AG04450 (cell line): ENCODE data around the gene WASL. TPM values are rescaled to one million over a fixed set of nuclear protein-coding genes. Genes with fewer than 3 reads are reported as not detected.
"Not testable (repeated sequence)": the region's sequence is repeated elsewhere in the genome, so short reads cannot be mapped to it uniquely, and the experiment has no call there.

ENCODE experiments used
- CTCF ChIA-PET: fragments of 300-600, 350-600 bp; formaldehyde crosslinking; extraction: SDS; loops from one replicate; lab custom pipeline; 2022; ENCODE audit warnings: antibody characterized with exemption, inconsistent platforms; lab: Charles Lee
- POLR2A ChIA-PET: fragments of 350-600 bp; formaldehyde crosslinking; extraction: SDS; loops from one replicate; lab custom pipeline; 2021; ENCODE audit warnings: antibody characterized with exemption, inconsistent platforms; lab: Yijun Ruan, JAX
- DNase-seq: peaks from one replicate; pipeline ENCODE4 v3.0.0-alpha.2; 2011; ENCODE audit warnings: low read depth, low spot score
- H3K27ac ChIP-seq: one replicate; pipeline ENCODE4 v1.5.1; 2012; ENCODE audit warnings: low read depth, low read length, control low read depth
- H3K27me3 ChIP-seq: one replicate; pipeline ENCODE4 v1.6.0; 2012; ENCODE audit warnings: low read length; ENCODE audit not compliant: control insufficient read depth, insufficient read depth
- H3K4me3 ChIP-seq: 2 replicates; pipeline ENCODE4 v1.5.1; 2011; ENCODE audit warnings: mild to moderate bottlenecking, low read depth, low read length, control low read depth
- H3K9me3 ChIP-seq: 2 replicates; pipeline ENCODE4 v1.5.1; 2012; ENCODE audit warnings: low read length; ENCODE audit not compliant: control insufficient read depth, insufficient read depth
- polyA plus RNA-seq: library from polyadenylated mRNA; depleted of rRNA; stranded (reverse); fragments of >200 nt; gene quantifications from 2 replicates; pipeline ENCODE4 v1.2.3, GENCODE V29; 2011
- TF ChIP-seq, protein P1 (sequence below): IDR thresholded peaks from 2 replicates; pipeline ENCODE4 v1.5.1; 2011; ENCODE audit warnings: low read depth, low read length, control low read depth, inconsistent platforms

WASL gene
- polyA plus RNA-seq, 1 experiment, result 11.9 TPM

DNA sequence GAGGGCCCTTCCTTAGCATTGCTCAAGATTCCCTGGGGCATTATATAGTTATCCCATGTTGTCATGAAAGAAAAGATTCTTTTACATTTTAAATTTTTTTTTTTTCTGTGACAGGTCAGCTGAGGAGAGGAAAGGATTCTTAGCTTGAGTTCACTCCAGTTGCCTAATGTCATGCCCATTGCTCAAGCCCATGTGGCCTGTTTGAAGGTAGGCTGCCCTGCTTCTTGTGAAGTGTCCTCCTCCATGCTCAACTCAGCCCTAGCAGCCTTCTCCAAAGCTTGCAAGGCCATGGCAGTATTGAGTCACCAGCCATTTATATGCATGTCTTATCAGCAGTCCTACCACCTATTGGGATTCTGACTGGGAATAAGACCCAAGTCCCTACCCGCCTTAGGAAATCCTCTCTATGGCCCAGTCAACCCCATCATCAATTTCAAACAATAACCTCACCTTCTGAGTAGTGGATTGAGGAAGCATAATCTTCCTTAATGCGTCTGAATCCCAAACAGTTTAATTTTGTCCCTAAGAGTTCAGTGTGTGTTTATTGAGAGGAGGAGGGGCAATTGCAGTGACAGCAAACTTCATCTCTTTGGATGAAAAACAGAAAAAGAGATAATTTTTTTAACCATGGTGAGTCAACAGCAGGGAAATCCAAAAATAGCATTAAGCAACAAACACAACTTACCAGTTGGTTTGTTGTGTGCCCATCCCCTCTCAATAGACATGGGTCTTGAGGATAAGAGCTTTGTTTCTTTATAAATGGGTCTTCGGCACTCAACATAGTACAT lies 38.6 kb upstream of the WASL start:
- CTCF ChIA-PET, result interaction anchor here (2.9 kb wide), 1 partner anchor 10 kb away, joined by 11 read pairs; no protein-coding TSS in a partner anchor
- Histone ChIP-seq H3K4me3 (no peak overlapping the region), H3K27me3 (no peaks in the 10 kb centered on the region), H3K9me3 (no peaks in the 10 kb centered on the region), H3K27ac (no peak overlapping the region)
- no peak for DNase-seq
- POLR2A ChIA-PET, result no interaction called here
- TF ChIP-seq, protein P1, sequence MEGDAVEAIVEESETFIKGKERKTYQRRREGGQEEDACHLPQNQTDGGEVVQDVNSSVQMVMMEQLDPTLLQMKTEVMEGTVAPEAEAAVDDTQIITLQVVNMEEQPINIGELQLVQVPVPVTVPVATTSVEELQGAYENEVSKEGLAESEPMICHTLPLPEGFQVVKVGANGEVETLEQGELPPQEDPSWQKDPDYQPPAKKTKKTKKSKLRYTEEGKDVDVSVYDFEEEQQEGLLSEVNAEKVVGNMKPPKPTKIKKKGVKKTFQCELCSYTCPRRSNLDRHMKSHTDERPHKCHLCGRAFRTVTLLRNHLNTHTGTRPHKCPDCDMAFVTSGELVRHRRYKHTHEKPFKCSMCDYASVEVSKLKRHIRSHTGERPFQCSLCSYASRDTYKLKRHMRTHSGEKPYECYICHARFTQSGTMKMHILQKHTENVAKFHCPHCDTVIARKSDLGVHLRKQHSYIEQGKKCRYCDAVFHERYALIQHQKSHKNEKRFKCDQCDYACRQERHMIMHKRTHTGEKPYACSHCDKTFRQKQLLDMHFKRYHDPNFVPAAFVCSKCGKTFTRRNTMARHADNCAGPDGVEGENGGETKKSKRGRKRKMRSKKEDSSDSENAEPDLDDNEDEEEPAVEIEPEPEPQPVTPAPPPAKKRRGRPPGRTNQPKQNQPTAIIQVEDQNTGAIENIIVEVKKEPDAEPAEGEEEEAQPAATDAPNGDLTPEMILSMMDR, result no peak

DNA sequence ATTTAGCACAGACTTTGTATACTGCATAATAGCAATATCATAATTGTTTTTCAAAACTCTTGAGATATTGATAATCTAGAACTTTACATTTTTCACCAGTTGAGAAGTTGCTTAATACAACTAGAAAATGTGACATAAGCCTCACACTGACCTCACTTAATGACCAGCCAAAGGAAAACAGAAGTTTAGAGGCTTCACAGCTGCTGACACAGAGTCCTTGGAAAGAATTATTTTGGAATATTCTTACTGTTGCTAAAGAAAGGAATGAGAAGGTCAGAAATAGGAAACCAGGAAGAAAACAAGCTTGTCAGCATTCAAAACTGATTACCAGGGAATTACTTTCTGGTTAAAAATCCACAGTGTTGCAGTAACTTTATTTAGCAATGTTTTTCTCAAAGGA lies 35.5 kb upstream of the WASL start:
- no peak for DNase-seq
- POLR2A ChIA-PET, result no interaction called here
- TF ChIP-seq, protein P1, result no peak

DNA sequence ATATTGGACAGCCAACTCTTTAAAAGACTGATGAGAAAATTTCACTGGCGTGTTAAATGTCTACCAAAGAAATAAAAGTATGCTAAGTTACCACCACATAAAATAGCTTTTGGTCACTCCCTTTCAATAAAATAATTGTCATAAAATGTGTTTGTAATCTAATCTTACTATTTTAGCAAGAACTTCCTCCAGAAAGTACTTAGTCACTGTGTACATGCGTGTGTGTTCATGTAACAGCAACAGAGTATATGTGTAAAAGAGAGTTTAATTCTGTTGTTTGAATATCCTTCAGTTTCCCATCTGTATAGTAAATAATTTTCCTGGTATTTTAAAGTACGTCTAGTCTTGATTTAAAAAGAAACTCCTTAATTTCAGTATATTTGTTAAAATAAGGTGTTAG lies 35.0 kb upstream of the WASL start:
- POLR2A ChIA-PET, result no interaction called here
- Histone ChIP-seq H3K27me3 (no peaks in the 10 kb centered on the region), H3K4me3 (no peak overlapping the region), H3K27ac (no peak overlapping the region), H3K9me3 (no peaks in the 10 kb centered on the region)
- CTCF ChIA-PET, result no interaction called here
- no peak for DNase-seq
- TF ChIP-seq, protein P1, result no peak

More for the DNA sequence above, 35.5 kb upstream of the WASL start:
- no peak overlapping the region for H3K27ac ChIP-seq
- H3K9me3 ChIP-seq, result no peaks in the 10 kb centered on the region
- CTCF ChIA-PET, result interaction anchor here (1.0 kb wide), 1 partner anchor 81 kb away, joined by 4 read pairs; no protein-coding TSS in a partner anchor
- no peaks in the 10 kb centered on the region for H3K27me3 ChIP-seq
- H3K4me3 ChIP-seq, result no peak overlapping the region

DNA sequence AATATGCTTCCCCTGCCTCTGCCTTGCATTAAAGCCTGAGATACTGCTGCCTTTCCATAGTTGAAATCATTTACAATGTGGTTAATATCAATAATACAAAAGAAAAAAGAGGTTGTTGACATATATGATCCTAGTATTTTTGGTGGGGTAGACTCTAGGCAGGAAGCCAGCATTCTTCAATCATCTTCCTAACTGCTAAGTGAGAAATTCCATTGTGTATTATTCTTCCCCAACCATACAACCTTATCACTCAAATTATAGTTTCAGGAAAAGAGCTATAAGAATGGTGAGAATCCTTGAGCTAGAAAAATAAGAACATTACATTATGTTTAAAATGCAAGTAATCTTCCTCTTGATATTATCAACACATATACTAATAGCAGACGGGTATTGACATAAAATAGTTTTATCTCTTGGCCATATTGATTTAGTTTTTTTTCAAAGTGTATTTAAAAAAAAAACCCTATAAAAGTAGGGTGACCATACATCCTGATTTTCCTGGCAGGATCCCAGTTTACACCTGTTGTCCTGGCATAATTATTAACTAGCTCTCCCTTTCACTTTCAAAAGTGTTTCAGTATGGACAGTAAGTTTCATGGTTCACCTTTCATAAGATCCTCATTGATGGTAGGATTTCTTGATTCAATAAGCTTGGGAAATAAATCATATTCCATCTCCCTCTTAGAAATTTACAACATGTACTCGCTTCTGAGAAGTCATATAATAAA lies 33.4 kb upstream of the WASL start:
- Histone ChIP-seq H3K4me3 (no peak overlapping the region), H3K9me3 (no peaks in the 10 kb centered on the region), H3K27me3 (no peaks in the 10 kb centered on the region), H3K27ac (no peak overlapping the region)
- TF ChIP-seq, protein P1, result no peak
- ChIA-PET POLR2A (no interaction called here), CTCF (interaction anchor here (0.9 to 2.0 kb wide), 2 partner anchors 83 to 100 kb away, joined by 4 to 5 read pairs; no protein-coding TSS in a partner anchor)
- no peak for DNase-seq

DNA sequence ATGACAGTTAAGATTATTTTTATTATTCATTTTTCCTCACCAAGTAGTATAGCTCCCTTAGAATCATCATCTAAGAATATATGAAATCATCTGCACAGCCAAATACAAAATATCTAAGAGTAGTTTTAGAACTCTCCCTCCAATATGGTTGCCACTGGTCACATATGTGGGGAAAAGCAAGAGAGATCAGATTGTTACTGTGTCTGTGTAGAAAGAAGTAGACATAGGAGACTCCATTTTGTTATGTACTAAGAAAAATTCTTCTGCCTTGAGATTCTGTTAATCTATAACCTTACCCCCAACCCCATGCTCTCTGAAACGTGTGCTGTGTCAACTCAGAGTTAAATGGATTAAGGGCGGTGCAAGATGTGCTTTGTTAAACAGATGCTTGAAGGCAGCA lies 31.7 kb upstream of the WASL start:
- CTCF ChIA-PET, result interaction anchor here (1.8 kb wide), 1 partner anchor 17 kb away, joined by 6 read pairs; no protein-coding TSS in a partner anchor
- POLR2A ChIA-PET, H3K9me3 ChIP-seq, H3K4me3 ChIP-seq, H3K27me3 ChIP-seq, H3K27ac ChIP-seq, DNase-seq: not testable (repeated sequence)
